Colonic mucosa (tissue), 4 donors: ENCODE results near the gene AKR1B1. TPM values are rescaled to one million over a fixed set of nuclear protein-coding genes. Genes with fewer than 3 reads are reported as not detected.

ENCODE experiments used
- DNase-seq: peaks from one replicate; pipeline ENCODE4 v3.0.0-alpha.2; 2020
- H3K27ac ChIP-seq: fragments of 200-600 bp; one replicate; pipeline ENCODE4 v1.8.0; 2021
- H3K27me3 ChIP-seq: fragments of 200-600 bp; one replicate; pipeline ENCODE4 v1.8.0; 2021
- H3K36me3 ChIP-seq: fragments of 200-600 bp; one replicate; pipeline ENCODE4 v1.8.0; 2021
- H3K4me1 ChIP-seq: fragments of 200-600 bp; one replicate; pipeline ENCODE4 v1.8.0; 2021; ENCODE audit warnings: mild to moderate bottlenecking
- H3K4me3 ChIP-seq: fragments of 200-600 bp; one replicate; pipeline ENCODE4 v1.8.0; 2021
- H3K9ac ChIP-seq, 2 donors: one replicate each; pipeline ENCODE4 v1.7.0; 2013; ENCODE audit warnings: control low read depth in 2 of 2, low read depth in 2 of 2, low read length in 2 of 2
- H3K9me3 ChIP-seq: fragments of 200-600 bp; one replicate; pipeline ENCODE4 v1.8.0; 2021
- intact Hi-C: fragments of 100-400 bp; cut with DNase I; formaldehyde crosslinking; loops from one replicate; pipeline ENCODE4 v1.14.1; 2022
- total RNA-seq, 2 donors: library from RNA; stranded (reverse); fragmentation: NEBNext Ultra II Directional in 1 of 2; extraction: Animal tissue kit (Norgen Biotek cat#: 25700) in 1 of 2; gene quantifications; one replicate each; pipeline ENCODE4 v1.2.1, GENCODE V29; 2021
- TF ChIP-seq, protein P1 (sequence below): fragments of 200-600 bp; IDR thresholded peaks from one replicate; pipeline ENCODE4 v1.8.0; 2022; ENCODE audit warnings: antibody characterized with exemption, mild to moderate bottlenecking
- donor health status: healthy.
- donor health status: DM: no; HTN: no; CAD: no.
- donor health status: DM: no; HTN: no; CAD: no.

AKR1B1 gene
- total RNA-seq, 2 donors from 2014 or later = 24.9 to 26.9 TPM

DNA sequence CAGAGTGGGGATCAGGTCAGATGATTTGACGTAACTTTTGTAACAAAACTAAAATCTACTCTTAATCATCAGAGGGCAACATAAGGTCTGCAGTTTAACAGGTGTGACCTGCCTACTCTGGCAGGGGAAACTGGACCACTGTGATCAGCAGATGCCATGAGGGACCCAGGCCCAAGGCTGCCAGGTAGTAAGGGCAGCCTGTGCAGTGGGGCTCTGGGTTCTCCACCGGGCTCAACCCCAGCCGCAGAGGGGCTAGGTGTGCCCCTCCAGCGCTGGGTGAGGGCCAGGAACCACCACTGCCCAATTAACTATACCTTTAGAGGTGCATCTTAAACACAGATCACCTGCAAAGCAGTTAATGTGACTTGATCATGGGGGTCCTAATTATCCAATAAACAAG, 17.6 kb downstream of the AKR1B1 start:
- H3K27me3 ChIP-seq = no peaks in the 10 kb centered on the region
- no peaks in the 10 kb centered on the region for H3K36me3 ChIP-seq
- no peak overlapping the region for H3K9ac ChIP-seq
- TF ChIP-seq, protein P1, sequence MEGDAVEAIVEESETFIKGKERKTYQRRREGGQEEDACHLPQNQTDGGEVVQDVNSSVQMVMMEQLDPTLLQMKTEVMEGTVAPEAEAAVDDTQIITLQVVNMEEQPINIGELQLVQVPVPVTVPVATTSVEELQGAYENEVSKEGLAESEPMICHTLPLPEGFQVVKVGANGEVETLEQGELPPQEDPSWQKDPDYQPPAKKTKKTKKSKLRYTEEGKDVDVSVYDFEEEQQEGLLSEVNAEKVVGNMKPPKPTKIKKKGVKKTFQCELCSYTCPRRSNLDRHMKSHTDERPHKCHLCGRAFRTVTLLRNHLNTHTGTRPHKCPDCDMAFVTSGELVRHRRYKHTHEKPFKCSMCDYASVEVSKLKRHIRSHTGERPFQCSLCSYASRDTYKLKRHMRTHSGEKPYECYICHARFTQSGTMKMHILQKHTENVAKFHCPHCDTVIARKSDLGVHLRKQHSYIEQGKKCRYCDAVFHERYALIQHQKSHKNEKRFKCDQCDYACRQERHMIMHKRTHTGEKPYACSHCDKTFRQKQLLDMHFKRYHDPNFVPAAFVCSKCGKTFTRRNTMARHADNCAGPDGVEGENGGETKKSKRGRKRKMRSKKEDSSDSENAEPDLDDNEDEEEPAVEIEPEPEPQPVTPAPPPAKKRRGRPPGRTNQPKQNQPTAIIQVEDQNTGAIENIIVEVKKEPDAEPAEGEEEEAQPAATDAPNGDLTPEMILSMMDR = no peak
- H3K9me3 ChIP-seq = no peaks in the 10 kb centered on the region
- DNase-seq = no peak
- no peaks in the 10 kb centered on the region for H3K4me1 ChIP-seq
- no peak overlapping the region for H3K27ac ChIP-seq
- intact Hi-C loops = no loop called here
- no peak overlapping the region for H3K4me3 ChIP-seq

DNA sequence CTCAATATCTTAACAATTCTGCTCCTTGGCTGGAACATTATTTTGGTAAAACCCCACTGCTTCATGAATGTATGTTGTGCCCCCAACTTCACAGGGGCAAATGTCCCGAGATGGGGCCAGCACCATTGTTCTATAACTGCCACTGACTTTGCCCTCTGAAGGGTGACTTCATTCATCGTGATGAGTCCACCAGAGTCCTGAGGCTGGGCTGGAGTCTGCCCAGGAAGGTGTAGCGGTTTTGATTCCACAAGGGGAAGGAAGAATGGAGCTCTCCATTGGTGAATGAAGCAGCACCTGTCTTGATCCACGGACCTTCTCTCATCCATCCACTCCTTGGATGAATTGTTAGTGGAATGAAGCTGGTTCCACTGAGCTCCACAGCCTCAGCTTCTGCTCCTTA, 18.4 kb downstream of the AKR1B1 start:
- Histone ChIP-seq H3K36me3 (no peaks in the 10 kb centered on the region), H3K4me1 (no peaks in the 10 kb centered on the region), H3K9ac (no peak overlapping the region), H3K4me3 (no peak overlapping the region), H3K9me3 (no peaks in the 10 kb centered on the region), H3K27me3 (no peaks in the 10 kb centered on the region), H3K27ac (no peak overlapping the region)
- TF ChIP-seq, protein P1 = no peak
- DNase-seq = no peak
- intact Hi-C loops = no loop called here

DNA sequence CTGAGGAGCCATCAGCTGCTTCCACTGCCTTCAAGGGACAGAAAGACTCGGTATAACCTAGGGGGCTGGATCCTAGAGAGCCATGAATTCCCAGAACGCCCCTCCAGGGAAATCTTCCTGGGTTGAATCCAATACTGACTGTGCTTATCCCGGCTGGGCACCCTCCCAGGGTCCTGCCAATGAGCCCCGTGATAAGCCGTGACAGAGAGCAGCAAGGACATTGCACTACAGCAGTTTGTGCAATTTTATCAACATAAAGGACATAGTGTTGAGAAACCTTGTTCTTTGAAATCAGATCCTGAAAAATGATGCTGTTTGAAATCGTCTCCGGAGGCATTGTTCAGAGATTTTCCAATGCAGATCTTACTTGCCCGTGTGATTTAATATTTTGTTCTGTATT, 18.8 kb downstream of the AKR1B1 start:
- no peak overlapping the region for H3K9ac ChIP-seq
- no peaks in the 10 kb centered on the region for H3K36me3 ChIP-seq
- H3K27me3 ChIP-seq = no peaks in the 10 kb centered on the region
- H3K9me3 ChIP-seq = no peaks in the 10 kb centered on the region
- TF ChIP-seq, protein P1 = no peak
- H3K4me3 ChIP-seq = no peak overlapping the region
- no peaks in the 10 kb centered on the region for H3K4me1 ChIP-seq
- no peak for DNase-seq
- intact Hi-C loops = no loop called here
- no peak overlapping the region for H3K27ac ChIP-seq

DNA sequence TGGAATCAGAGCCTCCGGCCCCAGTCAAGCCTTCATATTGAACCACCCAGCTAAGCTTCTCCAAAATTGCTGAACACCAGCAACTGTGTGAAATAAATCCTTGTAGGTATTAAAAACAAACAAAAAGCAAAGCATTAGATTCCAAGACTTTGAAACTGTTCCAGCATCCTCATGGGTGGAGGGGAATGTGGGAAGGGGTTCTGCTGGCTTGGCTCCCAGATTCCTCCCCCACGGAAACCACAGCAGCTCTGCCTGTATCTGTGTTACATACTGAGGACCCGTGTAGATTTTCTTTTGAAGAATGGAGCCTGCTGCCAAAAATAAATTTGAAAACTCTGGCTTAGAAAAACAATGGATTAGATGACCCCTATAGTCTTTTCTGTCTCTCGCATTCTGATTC, 20.0 kb downstream of the AKR1B1 start:
- Histone ChIP-seq H3K4me3 (no peak overlapping the region), H3K9ac (no peak overlapping the region), H3K27me3 (no peaks in the 10 kb centered on the region), H3K36me3 (no peaks in the 10 kb centered on the region), H3K9me3 (no peaks in the 10 kb centered on the region), H3K4me1 (no peaks in the 10 kb centered on the region), H3K27ac (no peak overlapping the region)
- TF ChIP-seq, protein P1 = no peak
- intact Hi-C loops = no loop called here
- no peak for DNase-seq

GRCh38 chr7:134435161-134435920, 23.6 kb downstream of the AKR1B1 start:
- intact Hi-C loops = no loop called here
- no peak overlapping the region for H3K27ac ChIP-seq
- H3K9me3 ChIP-seq = no peaks in the 10 kb centered on the region

More at GRCh38 chr7:134435161-134435920, 23.6 kb downstream of the AKR1B1 start:
- DNase-seq = no peak
- no peak overlapping the region for H3K9ac ChIP-seq
- TF ChIP-seq, protein P1 = no peak
- no peaks in the 10 kb centered on the region for H3K36me3 ChIP-seq
- peaks cover 6% of the 10 kb centered on the region for H3K4me1 ChIP-seq
- no peak overlapping the region for H3K4me3 ChIP-seq
- no peaks in the 10 kb centered on the region for H3K27me3 ChIP-seq
